Right atrium auricular region (tissue), 2 donors: ENCODE results near the gene BNIP3. TPM values are rescaled to one million over a fixed set of nuclear protein-coding genes. Genes with fewer than 3 reads are reported as not detected.

Experiments
- DNase-seq: peaks from one replicate; pipeline ENCODE4 v3.0.0-alpha.2; 2019; ENCODE audit warnings: low spot score
- H3K27ac ChIP-seq, 2 donors: fragments of 200-600 bp; sonication (generic); 1 replicate in 1 of 2; 2 replicates in 1 of 2; pipeline ENCODE4 v1.5.1; 2016 to 2019
- H3K27me3 ChIP-seq, 2 donors: fragments of 200-600 bp; sonication (generic); one replicate each; pipeline versions ENCODE4 v1.5.1 to v1.6.0; 2017 to 2019
- H3K36me3 ChIP-seq: fragments of 200-600 bp; sonication (generic); one replicate; pipeline ENCODE4 v1.5.1; 2016
- H3K4me1 ChIP-seq, 2 donors: fragments of 200-600 bp; sonication (generic); one replicate each; pipeline versions ENCODE4 v1.5.1 to v1.6.0; 2017 to 2019
- H3K4me3 ChIP-seq, 2 donors: fragments of 200-600 bp; sonication (generic); 1 replicate in 1 of 2; 2 replicates in 1 of 2; pipeline ENCODE4 v1.5.1; 2017 to 2019; ENCODE audit warnings: mild to moderate bottlenecking in 1 of 2, moderate library complexity in 1 of 2
- H3K9me3 ChIP-seq, 2 donors: fragments of 200-600 bp; sonication (generic); one replicate each; pipeline ENCODE4 v1.5.1; 2019
- CTCF ChIP-seq, 2 donors: fragments of 200-600 bp; sonication (generic); IDR thresholded peaks; one replicate each; pipeline ENCODE4 v1.5.1; 2019; ENCODE audit warnings: antibody characterized with exemption in 2 of 2
- total RNA-seq, 2 donors: library from RNA; depleted of rRNA; stranded (reverse); fragments of >200 nt; gene quantifications; one replicate each; pipeline ENCODE4 v1.1.0, GENCODE V29; 2016

Gene BNIP3
- total RNA-seq, 2 donors from 2014 or later: 187 to 189 TPM

DNA sequence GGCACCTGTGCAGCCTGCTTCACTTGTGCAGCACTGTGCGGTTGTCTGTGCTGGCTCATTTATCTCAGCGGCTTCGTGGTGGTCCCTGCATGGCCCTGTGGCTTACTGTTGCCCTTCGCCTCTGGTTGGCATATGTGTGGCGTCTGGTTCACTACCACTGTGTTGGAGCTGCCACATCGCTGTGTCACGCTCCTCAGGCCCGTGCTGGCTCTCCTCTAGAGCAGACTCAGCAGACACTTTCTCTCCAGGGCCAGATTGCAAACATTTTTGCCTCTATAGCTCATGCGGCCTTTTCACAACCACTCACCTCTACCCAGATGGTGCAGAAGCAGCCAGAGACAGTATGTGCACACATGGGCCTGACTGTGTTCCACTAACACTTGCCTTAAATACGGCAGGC is 43.0 kb downstream of the BNIP3 start:
- Histone ChIP-seq H3K36me3 (peaks cover 56% of the 10 kb centered on the region), H3K9me3 (no peaks in the 10 kb centered on the region), H3K27me3 (no peaks in the 10 kb centered on the region), H3K4me3 (no peak overlapping the region), H3K27ac (no peak overlapping the region), H3K4me1 (peaks cover 0 to 14% of the 10 kb centered on the region in 2 donors)
- no peak for DNase-seq
- TF ChIP-seq CTCF (IDR thresholded peaks at IDR 0.05): no peak

- Histone ChIP-seq H3K4me1 (peaks cover 0 to 22% of the 10 kb centered on the region in 2 donors), H3K27ac (no peak overlapping the region), H3K27me3 (no peaks in the 10 kb centered on the region), H3K9me3 (no peaks in the 10 kb centered on the region), H3K36me3 (peaks cover 56% of the 10 kb centered on the region), H3K4me3 (no peak overlapping the region)
- no peak for DNase-seq
- no peak for TF ChIP-seq CTCF (IDR thresholded peaks at IDR 0.05)
Measured at GRCh38 chr10:131937836-131938235, 43.9 kb downstream of the BNIP3 start.

- Histone ChIP-seq H3K4me3 (no peak overlapping the region), H3K27ac (no peak overlapping the region), H3K27me3 (no peaks in the 10 kb centered on the region), H3K4me1 (peaks cover 0 to 32% of the 10 kb centered on the region in 2 donors), H3K9me3 (no peaks in the 10 kb centered on the region), H3K36me3 (peaks cover 48% of the 10 kb centered on the region)
- DNase-seq: no peak
- TF ChIP-seq CTCF (IDR thresholded peaks at IDR 0.05): no peak
Measured at GRCh38 chr10:131936736-131937135, 45.0 kb downstream of the BNIP3 start.

DNA sequence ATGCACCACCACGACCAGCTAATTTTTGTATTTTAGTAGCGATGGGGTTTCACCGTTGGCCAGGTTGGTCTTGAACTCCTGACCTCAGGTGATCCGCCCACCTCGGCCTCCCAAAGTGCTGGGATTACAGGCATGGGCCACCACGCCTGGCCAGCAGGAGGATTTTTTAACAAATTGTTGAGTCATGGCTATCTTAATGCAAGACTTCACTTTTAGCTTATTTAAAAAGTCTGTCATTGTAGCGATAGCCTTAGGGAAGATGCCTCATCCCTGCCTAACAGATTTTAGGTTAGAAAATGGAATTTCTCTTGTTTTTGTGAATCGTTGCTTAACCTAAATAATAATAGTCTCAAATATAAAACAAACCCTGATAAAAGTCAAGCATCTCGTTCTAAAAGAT is 45.4 kb downstream of the BNIP3 start:
- TF ChIP-seq CTCF (IDR thresholded peaks at IDR 0.05): no peak
- H3K4me3 ChIP-seq: no peak overlapping the region
- no peaks in the 10 kb centered on the region for H3K27me3 ChIP-seq
- H3K27ac ChIP-seq: no peak overlapping the region
- peaks cover 44% of the 10 kb centered on the region for H3K36me3 ChIP-seq
- no peak for DNase-seq
- H3K9me3 ChIP-seq: no peaks in the 10 kb centered on the region
- peaks cover 0 to 37% of the 10 kb centered on the region in 2 donors for H3K4me1 ChIP-seq

- Histone ChIP-seq H3K4me3 (no peak overlapping the region), H3K27ac (no peak overlapping the region), H3K36me3 (peaks cover 34% of the 10 kb centered on the region), H3K4me1 (peaks cover 0 to 47% of the 10 kb centered on the region in 2 donors), H3K27me3 (no peaks in the 10 kb centered on the region), H3K9me3 (no peaks in the 10 kb centered on the region)
- no peak for TF ChIP-seq CTCF (IDR thresholded peaks at IDR 0.05)
- no peak for DNase-seq
Measured at GRCh38 chr10:131935260-131935659, 46.5 kb downstream of the BNIP3 start.

DNA sequence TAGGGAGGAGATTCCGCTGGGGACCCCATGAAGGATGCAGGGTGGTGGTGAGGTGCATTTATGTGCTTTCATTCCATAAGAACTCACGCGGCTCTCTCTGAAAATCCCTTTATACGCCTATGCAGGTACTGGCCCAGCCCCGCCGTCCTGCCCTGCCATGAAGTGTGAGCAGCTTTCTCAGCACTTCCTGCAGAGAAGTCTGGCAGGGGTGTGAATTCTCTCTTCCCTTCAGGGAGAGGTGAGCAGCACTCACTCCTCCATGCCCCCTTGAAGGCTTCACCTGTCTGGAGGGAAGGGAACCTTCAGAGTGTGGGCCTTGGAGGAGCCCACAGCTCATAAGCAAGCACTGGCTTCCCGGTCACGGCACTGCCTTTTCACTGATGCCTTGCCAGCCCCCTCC is 47.0 kb downstream of the BNIP3 start:
- Histone ChIP-seq H3K4me1 (peaks cover 0 to 52% of the 10 kb centered on the region in 2 donors), H3K27ac (no peak overlapping the region), H3K36me3 (peaks cover 30% of the 10 kb centered on the region), H3K4me3 (no peak overlapping the region), H3K27me3 (no peaks in the 10 kb centered on the region), H3K9me3 (no peaks in the 10 kb centered on the region)
- no peak for DNase-seq
- no peak for TF ChIP-seq CTCF (IDR thresholded peaks at IDR 0.05)
